CD8-positive, alpha-beta memory T cell (primary cell): Measurements from ENCODE around the gene JAG1. TPM values are rescaled to one million over a fixed set of nuclear protein-coding genes. Genes with fewer than 3 reads are reported as not detected.
A peak's percentile ranks its signal among the peaks of the same experiment; 100 is the strongest.
"Not testable (repeated sequence)": the region's sequence is repeated elsewhere in the genome, so short reads cannot be mapped to it uniquely, and the experiment has no call there.

Experiments used
- CTCF ChIA-PET: fragments of 350-600 bp; sonication (Branson Sonifier 250); formaldehyde crosslinking; loops from one replicate; lab custom pipeline; 2021; ENCODE audit warnings: antibody characterized with exemption; lab: Charles Lee
- POLR2A ChIA-PET: fragments of 350-600 bp; sonication (Branson Sonifier 250); formaldehyde crosslinking; loops from one replicate; lab custom pipeline; 2021; ENCODE audit warnings: antibody characterized with exemption; lab: Charles Lee
- DNase-seq, 5 donors: peaks; one replicate each; pipeline versions ENCODE4 v3.0.0 to v3.0.0-alpha.2; 2020 to 2022; ENCODE audit warnings: mixed read lengths in 1 of 5
- H3K27ac ChIP-seq: one replicate; pipeline ENCODE4 v1.7.0; 2013; ENCODE audit warnings: low read depth, mild to moderate bottlenecking, low read length, moderate library complexity
- H3K27me3 ChIP-seq: 2 replicates; pipeline ENCODE4 v1.7.0; 2013; ENCODE audit warnings: low read length, mild to moderate bottlenecking; ENCODE audit not compliant: insufficient read depth, poor library complexity, severe bottlenecking
- H3K36me3 ChIP-seq: 2 replicates; pipeline ENCODE4 v1.7.0; 2013; ENCODE audit warnings: mild to moderate bottlenecking, low read length, moderate library complexity; ENCODE audit not compliant: insufficient read depth
- H3K4me1 ChIP-seq: 2 replicates; pipeline ENCODE4 v1.7.0; 2013; ENCODE audit warnings: mild to moderate bottlenecking, low read length, moderate library complexity; ENCODE audit not compliant: insufficient read depth
- H3K4me3 ChIP-seq: 2 replicates; pipeline ENCODE4 v1.7.0; 2013; ENCODE audit warnings: mild to moderate bottlenecking, low read length
- H3K9me3 ChIP-seq: 2 replicates; pipeline ENCODE4 v1.7.0; 2013; ENCODE audit warnings: mild to moderate bottlenecking, low read length
- H3K27ac Mint-ChIP-seq, 8 donors: one replicate each; pipeline ENCODE4 v1.8.0; 2020 to 2021; ENCODE audit warnings: mixed read lengths in 8 of 8, mild to moderate bottlenecking in 6 of 8, inconsistent platforms in 3 of 8, moderate library complexity in 3 of 8
- H3K27me3 Mint-ChIP-seq, 2 donors: one replicate each; pipeline ENCODE4 v1.8.0; 2020 to 2021; ENCODE audit warnings: mixed read lengths in 2 of 2, mild to moderate bottlenecking in 1 of 2, moderate library complexity in 1 of 2
- H3K36me3 Mint-ChIP-seq, 3 donors: one replicate each; pipeline ENCODE4 v1.8.0; 2020 to 2021; ENCODE audit warnings: mixed read lengths in 3 of 3, inconsistent platforms in 1 of 3, mild to moderate bottlenecking in 1 of 3
- H3K4me1 Mint-ChIP-seq, 3 donors: one replicate each; pipeline ENCODE4 v1.8.0; 2020 to 2021; ENCODE audit warnings: mixed read lengths in 3 of 3, inconsistent platforms in 1 of 3, mild to moderate bottlenecking in 1 of 3
- H3K4me3 Mint-ChIP-seq, 7 donors: one replicate each; pipeline ENCODE4 v1.8.0; 2020 to 2021; ENCODE audit warnings: mixed read lengths in 7 of 7, mild to moderate bottlenecking in 6 of 7, moderate library complexity in 4 of 7, inconsistent platforms in 2 of 7
- H3K9me3 Mint-ChIP-seq, 5 donors: one replicate each; pipeline ENCODE4 v1.8.0; 2020 to 2022; ENCODE audit warnings: mixed read lengths in 5 of 5, mild to moderate bottlenecking in 3 of 5, moderate library complexity in 2 of 5, inconsistent platforms in 1 of 5
- polyA plus RNA-seq: library from polyadenylated mRNA; unstranded; fragments of 300-500 nt; fragmentation: Illumina TruSeq; gene quantifications from one replicate; pipeline ENCODE4 v1.2.3, GENCODE V29; 2021
- total RNA-seq, 2 experiments: library from RNA; stranded (reverse); gene quantifications; one replicate each; pipeline ENCODE4 v1.2.3, GENCODE V29; 2021

The JAG1 gene
- total and polyA plus RNA-seq, 3 experiments from 2014 or later = 0.11 to 0.24 (median 0.24) TPM

DNA sequence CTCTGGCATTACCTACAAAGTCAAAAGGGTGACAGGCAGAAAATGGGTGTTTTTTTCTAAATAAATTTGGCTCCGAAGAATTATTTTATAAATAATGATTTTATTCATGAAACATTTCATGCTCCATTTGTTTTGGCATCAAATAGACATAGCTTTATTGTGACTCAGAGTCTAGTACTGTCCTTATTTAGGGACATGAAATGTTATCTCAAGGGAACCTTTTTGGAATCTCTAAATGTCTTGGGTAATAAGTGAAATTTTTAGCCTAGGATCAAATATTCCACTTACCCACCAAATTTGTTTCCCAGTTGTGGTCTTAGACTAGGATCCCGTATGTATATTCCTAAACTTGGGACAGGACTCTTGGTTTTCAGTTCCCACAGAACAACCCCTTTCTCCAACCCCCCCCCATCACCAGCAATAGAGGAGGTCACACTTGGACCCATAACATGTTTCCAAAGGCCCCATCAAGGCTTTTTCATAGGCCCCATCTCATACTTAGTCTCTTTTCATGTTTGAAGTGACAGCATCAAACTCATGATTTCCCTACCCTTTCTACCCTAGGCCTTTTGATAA, 81.8 kb downstream of the JAG1 start:
- H3K27ac ChIP-seq = no peak overlapping the region
- no peak for DNase-seq
- no peaks in the 10 kb centered on the region for H3K36me3 ChIP-seq
- peaks cover 0 to 7% (median 1%) of the 10 kb centered on the region in 3 donors for H3K36me3 Mint-ChIP-seq
- H3K27me3 ChIP-seq = no peaks in the 10 kb centered on the region
- H3K4me3 Mint-ChIP-seq = no peak overlapping the region
- H3K4me3 ChIP-seq = no peak overlapping the region
- no peaks in the 10 kb centered on the region for H3K9me3 ChIP-seq
- ChIA-PET POLR2A (no interaction called here), CTCF (no interaction called here)
- H3K4me1 Mint-ChIP-seq = peaks cover 0 to 8% (median 3%) of the 10 kb centered on the region in 3 donors
- H3K9me3 Mint-ChIP-seq = no peaks in the 10 kb centered on the region
- H3K27ac Mint-ChIP-seq = no peak overlapping the region
- H3K27me3 Mint-ChIP-seq = no peaks in the 10 kb centered on the region
- no peaks in the 10 kb centered on the region for H3K4me1 ChIP-seq

DNA sequence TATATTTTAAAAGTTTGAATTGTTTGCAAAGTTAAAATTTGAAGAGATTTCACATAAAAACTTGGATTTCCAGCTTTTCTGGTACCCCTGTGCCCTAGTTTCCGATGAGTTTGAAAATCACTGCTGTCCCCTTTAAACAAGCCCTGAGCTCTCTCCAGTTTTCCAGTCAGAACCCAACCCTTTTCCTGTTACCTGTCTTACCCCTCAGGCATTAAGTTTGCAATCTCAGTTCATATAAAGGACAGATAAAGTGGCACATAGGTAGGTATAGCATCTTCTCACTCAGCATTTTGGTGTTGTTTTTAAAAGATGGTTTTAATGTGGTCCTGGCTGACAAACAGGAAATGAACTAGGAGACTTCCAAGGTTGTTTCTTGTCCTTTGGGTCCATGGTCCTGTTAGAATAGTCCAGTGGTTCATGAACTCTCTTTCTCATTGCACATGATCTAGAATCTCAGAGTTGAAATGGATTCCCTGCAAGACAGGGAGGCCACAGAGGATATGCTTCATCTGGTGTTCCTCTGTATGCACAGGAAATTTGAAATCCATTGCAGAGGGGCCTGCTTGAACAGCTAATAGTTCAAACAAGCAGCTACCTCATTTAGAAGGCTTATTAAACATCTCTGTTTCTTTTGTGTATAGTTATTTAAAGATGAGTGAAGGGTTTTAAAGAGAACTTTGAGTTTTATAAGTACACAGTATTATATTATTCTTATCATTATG, 82.7 kb downstream of the JAG1 start:
- Mint-ChIP-seq H3K9me3 (no peaks in the 10 kb centered on the region), H3K27me3 (no peaks in the 10 kb centered on the region), H3K36me3 (peaks cover 0 to 7% (median 0%) of the 10 kb centered on the region in 3 donors), H3K27ac (peak overlapping the region in 1 of 8 donors; percentile 44), H3K4me1 (peaks cover 0 to 8% (median 3%) of the 10 kb centered on the region in 3 donors), H3K4me3 (no peak overlapping the region)
- Histone ChIP-seq H3K4me3 (no peak overlapping the region), H3K9me3 (no peaks in the 10 kb centered on the region), H3K36me3 (no peaks in the 10 kb centered on the region), H3K27me3 (no peaks in the 10 kb centered on the region), H3K4me1 (no peaks in the 10 kb centered on the region), H3K27ac (no peak overlapping the region)
- no peak for DNase-seq
- ChIA-PET POLR2A (no interaction called here), CTCF (no interaction called here)

- DNase-seq, H3K27me3 Mint-ChIP-seq, H3K27ac ChIP-seq, H3K36me3 ChIP-seq, H3K9me3 ChIP-seq, CTCF ChIA-PET, H3K4me3 Mint-ChIP-seq, H3K27ac Mint-ChIP-seq, H3K4me3 ChIP-seq, H3K4me1 ChIP-seq, H3K36me3 Mint-ChIP-seq, H3K9me3 Mint-ChIP-seq, H3K27me3 ChIP-seq, H3K4me1 Mint-ChIP-seq, POLR2A ChIA-PET: not testable (repeated sequence)
Measured at GRCh38 chr20:10590446-10590845, 83.4 kb downstream of the JAG1 start.

Other genes starting within 250 kb of the JAG1 start
- gene MKKS, start 239.8 kb downstream of the JAG1 start, total RNA-seq = 1 to 10 TPM; 7.7 to 8.2 TPM
- 37.7 TPM for gene MKKS, start 239.8 kb downstream of the JAG1 start, polyA plus RNA-seq
- gene SLX4IP, start 238.7 kb downstream of the JAG1 start, total RNA-seq = 1 to 10 TPM; 7.0 to 8.0 TPM
- 1.5 TPM for gene SLX4IP, start 238.7 kb downstream of the JAG1 start, polyA plus RNA-seq